Kasumi-1 (cell line): ENCODE measurements around the gene EPB41L2.
"Not testable (repeated sequence)": the region's sequence is repeated elsewhere in the genome, so short reads cannot be mapped to it uniquely, and the experiment has no call there.

Experiments
- DNase-seq, 2 experiments: peaks; one replicate each; lab custom pipeline; 2025; lab: John Stamatoyannopoulos, UW

EPB41L2 gene

GRCh38 chr6:131036143-131036542 is 26.9 kb downstream of the EPB41L2 start:
- no peak for DNase-seq

DNA sequence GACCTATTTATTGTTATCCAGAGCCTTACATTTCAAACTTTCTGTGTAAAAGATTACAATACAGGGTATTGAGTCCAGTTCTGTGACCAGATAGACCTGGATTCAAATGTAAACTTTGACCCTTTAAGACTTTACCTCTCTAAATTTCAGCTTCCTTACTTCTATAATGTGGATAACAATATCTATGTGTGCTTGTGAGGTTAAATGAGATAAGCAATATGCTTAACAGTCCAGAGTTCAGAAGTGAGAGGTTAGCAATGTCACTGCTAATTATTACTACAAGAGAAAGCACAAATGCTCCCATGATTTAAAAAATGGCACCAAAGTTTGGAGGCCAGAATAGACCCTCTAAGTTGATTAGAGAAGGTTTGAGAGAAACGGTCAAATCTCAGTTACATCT is 27.5 kb downstream of the EPB41L2 start:
- DNase-seq: no peak

DNA sequence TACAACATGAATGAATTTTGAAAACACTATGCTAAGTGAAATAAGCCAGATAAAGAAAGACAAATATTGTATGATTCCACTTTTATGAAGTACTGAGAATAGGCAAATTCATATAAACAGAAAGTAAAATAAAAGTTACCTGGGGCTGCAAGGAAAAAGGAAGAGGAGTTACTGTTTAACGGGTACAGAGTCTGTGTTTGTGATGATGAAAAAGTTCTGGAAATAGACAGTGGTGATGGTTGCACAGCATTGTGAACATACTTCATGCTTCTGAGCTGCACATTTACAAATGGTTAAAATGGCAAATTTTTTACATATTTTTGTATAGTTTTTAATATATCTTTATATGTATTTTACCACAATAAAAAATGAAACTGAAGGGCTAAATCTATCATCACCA is 29.4 kb downstream of the EPB41L2 start:
- DNase-seq: no peak

GRCh38 chr6:131029626-131030297 is 33.3 kb downstream of the EPB41L2 start:
- no peak for DNase-seq

GRCh38 chr6:131027326-131027725 is 35.7 kb downstream of the EPB41L2 start:
- no peak for DNase-seq

DNA sequence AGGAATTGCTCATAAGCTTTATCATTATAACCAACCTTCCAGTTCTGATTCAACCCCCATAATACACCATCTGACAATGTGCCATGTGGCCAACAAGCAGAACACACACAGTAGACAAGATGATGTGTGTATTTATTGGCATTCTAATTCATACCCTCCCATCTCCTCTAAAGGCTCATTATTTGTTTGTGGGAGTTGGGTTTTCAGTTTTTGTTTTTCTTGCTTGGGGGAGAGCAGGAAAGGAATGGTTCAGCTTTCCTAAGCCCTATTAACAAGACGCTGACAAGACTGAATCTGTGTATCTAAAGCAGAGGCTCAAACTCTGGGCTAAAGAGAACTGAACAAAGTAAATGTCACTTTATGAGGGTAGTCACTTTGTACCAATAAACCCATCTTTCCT is 36.8 kb downstream of the EPB41L2 start:
- DNase-seq: no peak

DNA sequence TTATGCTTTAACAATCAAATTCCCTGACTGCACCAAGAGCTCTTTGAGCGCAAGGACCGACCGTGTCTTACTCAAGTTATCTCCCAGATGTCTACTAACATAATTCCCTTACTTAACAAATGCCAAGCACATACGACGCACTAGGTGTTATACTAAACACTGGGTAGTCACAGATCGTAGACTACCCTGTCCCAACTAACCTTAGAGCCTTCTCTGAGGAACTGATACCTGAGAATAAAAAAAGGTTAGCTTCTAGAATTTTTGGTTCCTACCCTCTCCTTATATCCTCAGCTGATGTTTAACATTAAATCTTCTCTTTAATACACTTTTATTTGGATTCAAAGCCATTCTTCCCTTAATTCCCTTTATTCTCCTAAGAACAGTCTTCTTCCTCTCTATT is 38.5 kb downstream of the EPB41L2 start:
- no peak for DNase-seq

- DNase-seq: no peak
These were observed 39.1 kb downstream of the EPB41L2 start for GRCh38 chr6:131023834-131024504.

- no peak for DNase-seq
These were observed 40.4 kb downstream of the EPB41L2 start for GRCh38 chr6:131022691-131023090.

DNA sequence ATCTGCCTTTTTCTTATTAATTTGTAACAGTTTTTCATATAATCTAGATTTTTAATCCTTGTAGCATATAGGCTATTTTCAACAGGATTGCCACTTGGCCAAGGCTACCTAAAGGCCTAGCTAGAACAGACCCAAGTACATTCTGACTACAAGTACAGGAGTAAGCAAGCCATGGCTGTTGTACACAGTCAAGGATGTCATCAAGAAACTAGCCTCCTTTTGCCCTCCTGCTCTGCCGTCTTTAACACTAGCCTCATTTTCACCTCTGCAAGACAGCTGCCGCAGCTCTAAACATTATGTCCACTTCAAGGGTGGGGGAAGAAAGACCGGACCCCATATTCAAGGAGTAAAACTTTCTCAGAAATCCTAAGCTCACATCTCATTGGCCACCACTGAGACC is 45.1 kb downstream of the EPB41L2 start:
- no peak for DNase-seq

- DNase-seq: no peak
These were observed 47.3 kb downstream of the EPB41L2 start for GRCh38 chr6:131015630-131016263.

DNA sequence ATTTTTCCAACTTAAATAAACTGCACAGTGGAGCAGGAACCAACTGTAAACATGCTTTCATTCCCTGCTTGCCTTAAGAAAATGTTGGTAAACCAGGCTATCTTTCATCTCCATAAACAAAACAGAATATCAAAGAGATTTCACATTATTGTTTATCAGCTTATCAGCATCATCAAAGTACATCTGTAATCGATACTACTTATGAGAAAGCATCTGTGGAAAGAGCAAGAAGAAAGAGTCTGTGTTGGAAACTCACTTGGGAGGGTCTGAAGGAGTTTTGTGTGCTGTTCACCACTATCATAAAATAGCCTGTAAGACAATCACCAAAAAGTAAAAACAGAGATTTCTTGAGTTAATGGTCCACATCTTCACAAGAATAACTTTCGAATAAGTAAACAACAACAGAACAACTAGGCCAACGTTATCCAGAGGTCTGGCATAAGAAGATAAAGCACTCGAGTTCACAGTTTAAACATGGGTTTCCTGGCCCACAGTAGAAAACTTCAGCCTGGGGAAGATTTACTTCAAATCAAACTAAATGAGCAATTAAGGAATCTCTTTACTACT is 47.9 kb downstream of the EPB41L2 start:
- no peak for DNase-seq

GRCh38 chr6:131014080-131014776 is 48.8 kb downstream of the EPB41L2 start:
- DNase-seq: no peak

GRCh38 chr6:131013495-131013894 is 49.5 kb downstream of the EPB41L2 start:
- peak in 1 of 2 experiments; percentile 44 for DNase-seq

DNA sequence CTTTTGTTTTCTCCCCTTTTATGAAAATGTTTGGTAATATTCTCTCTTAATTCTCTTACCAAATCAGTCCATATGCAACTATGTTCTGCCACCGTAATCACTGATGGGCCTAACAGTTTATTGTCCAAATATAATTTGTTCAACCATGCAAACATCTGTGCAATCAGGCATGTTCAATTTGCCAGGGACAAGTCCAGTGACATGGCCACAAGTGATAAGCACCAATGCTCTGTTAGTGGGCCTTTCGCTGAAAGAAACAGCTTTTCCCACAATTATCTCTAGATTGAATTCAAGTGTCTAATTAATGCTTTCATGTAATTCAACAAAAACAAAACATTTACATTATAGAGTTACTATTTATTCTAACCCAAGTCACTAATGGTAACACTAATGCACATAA is 53.3 kb downstream of the EPB41L2 start:
- DNase-seq: no peak

DNA sequence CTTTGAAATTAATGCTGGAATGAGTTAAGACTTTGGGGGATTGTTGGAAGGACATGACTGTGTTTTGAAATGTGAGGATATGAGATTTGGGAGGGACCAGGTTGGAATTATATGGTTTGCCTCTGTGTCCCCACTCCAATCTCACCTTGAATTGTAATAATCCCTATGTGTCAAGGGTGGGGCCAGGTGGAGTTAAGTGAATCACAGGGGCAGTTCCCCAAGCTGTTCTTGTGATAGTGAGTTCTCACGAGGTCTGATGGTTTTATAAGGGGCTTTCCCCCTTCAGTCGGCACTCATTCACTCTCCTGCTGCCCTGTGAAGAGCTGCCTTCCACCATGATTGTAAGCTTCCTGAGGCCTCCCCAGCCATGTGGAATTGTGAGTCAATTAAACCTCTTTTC is 54.1 kb downstream of the EPB41L2 start:
- DNase-seq: not testable (repeated sequence)

DNA sequence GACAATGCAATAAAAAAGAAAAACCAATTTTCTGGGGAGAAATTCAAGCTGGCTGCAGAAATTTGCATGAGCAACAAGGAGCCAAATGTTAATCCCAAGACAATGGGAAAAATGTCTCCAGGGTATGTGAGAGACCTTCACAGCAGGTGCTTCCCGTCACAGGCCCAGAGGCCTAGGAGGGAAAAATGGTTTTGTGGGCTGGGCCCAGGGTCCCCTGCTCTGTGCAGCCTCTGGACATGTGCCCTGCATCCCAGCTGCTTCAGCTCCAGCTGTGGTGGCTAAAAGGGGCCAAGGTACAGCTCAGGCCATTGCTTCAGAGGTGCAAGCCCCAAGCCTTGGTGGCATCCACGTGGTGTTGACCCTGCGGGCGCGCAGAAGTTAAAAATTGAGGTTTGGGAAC is 55.1 kb downstream of the EPB41L2 start:
- not testable (repeated sequence) for DNase-seq

DNA sequence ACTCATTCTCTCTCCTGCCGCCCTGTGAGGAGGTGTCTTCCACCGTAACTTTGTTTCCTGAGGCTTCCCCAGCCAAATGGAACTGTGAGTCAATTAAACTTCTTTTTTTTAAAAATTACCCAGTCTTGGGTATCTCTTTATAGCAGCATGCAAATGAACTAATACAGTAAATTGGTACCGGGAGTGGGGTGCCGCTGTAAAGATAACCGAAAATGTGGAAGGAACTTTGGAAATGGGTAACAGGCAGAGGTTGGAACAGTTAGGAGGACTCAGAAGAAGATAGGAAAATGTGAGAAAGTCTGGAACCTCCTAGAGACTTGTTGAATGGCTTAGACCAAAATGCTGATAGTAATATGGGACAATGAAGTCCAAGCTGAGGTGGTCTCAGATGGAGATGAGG is 55.8 kb downstream of the EPB41L2 start:
- DNase-seq: no peak

DNA sequence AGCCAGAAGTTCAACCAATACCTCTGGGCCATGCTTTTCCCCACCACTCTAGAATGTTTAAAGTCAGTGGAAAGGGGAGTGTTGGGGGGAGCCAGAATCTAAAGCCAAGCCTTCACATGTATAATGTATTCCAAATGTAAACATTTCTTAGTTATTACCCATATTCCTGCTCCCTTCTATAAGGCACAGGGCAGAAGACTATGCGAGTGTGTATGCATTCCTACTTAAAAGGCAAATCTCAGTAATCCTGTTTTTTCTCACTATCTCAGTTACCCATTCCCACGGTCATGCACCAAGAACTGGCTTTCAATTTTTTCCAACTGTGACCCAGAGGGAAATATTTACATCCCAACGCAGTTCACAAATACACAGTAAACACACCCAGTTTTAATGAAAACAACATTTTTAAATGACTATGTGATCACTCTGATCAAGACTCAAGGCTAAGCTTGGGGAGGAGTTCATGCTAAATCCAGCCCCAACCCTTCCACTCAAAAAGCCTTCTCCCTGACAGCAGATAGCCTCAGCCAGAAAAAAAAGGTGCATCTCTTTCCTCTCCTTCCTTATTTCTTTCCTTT is 57.5 kb downstream of the EPB41L2 start:
- no peak for DNase-seq

DNA sequence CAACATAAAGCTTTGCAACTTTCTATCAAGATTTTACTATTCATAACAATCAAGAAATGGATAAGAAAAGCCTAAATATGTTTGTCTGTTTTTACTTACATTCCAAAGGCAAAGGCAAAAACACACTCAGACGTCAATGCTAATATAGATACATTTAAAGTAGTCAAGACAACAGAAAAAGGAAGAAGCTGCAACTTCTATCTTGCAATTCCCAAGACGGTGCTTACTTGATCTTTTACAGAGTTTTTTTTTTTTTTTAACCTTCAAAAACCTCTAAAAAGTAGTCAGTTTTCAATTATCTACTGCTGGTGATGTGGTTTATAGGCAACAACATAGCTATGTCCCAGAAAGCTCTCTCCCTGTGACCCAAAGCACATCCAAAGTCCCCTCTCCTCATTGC is 58.1 kb downstream of the EPB41L2 start:
- DNase-seq: no peak

- DNase-seq: no peak
These were observed 58.7 kb downstream of the EPB41L2 start for GRCh38 chr6:131004387-131004755.
